ENCODE data around the gene WDR27.

Gene WDR27

GRCh38 chr6:169590376-169590939 is 111.4 kb downstream of the WDR27 start:
- DNase-seq, result no peak

- no peak for DNase-seq
Measured at GRCh38 chr6:169589699-169590257, 112.1 kb downstream of the WDR27 start.

DNA sequence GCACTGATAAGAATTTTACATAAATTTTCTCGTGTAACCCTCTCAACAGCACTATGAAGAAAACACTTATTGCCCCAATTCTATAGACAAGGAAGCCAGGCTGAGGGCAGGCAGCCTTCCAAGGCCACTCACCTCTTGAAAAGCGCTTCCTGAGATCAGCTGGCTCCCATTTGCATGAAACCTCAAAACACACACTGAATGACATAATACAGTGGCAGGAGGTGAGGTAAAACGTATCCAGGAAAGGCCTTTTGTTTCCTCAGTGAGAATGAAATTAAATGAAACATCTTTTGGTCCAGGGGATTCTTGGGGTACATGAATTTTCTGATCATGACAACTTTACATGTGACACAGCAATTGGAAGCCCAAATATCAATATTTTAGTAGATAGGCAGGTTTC is 112.5 kb downstream of the WDR27 start:
- peak; percentile 28 for DNase-seq

- DNase-seq, result no peak
Measured at GRCh38 chr6:169587975-169588374, 113.9 kb downstream of the WDR27 start.

DNA sequence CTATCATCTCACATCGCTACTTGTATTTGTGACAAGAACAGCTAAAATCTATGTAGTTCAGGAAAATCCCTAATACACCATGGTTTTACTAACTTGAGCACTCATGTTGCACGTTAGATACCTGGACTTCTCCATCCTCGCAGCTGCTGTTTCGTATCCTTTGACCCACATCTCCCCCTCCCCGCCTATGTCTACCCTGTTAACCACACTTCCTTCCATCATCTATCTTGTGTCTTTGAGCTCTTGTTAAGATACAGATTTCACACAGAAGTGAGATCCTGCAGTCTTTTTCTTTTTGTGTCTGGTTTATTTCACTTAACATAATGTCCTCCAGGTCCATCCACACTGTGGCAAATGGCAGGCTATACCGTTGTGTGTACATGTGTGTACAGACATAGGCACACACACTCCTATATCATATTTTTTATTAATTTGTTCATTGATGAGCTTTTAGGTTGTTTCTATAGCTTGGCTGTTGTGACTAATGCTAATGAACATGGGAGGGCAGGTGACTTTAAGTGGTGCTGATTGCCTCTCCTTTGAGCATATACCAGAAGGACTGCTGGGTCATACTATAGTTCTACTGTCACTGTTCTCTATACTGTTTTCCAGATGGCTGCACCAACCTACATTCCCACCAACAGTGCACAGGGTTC is 117.8 kb downstream of the WDR27 start:
- no peak for DNase-seq

- no peak for DNase-seq
Measured at GRCh38 chr6:169579407-169580111, 122.3 kb downstream of the WDR27 start.

- no peak for DNase-seq
Measured at GRCh38 chr6:169577974-169578373, 123.9 kb downstream of the WDR27 start.

GRCh38 chr6:169577236-169577635 is 124.6 kb downstream of the WDR27 start:
- no peak for DNase-seq

DNA sequence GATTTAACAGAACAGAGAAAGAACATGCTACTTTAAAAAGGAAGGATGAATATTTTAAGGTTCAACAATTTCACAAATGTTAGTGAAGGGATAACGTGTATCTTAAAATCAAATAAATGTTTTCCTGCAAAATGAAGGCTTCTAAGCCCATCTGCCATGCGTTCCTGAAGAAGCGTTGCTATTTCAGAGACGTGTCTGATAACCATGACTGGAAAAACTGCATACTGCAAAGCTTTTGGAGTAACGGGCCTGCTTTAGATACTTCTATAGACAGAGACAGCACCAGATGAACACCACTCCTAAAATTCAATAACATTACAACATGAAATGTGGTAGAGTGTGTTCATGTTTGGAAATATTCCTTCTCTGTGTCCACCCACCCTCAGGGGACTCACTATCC is 126.0 kb downstream of the WDR27 start:
- DNase-seq, result no peak

DNA sequence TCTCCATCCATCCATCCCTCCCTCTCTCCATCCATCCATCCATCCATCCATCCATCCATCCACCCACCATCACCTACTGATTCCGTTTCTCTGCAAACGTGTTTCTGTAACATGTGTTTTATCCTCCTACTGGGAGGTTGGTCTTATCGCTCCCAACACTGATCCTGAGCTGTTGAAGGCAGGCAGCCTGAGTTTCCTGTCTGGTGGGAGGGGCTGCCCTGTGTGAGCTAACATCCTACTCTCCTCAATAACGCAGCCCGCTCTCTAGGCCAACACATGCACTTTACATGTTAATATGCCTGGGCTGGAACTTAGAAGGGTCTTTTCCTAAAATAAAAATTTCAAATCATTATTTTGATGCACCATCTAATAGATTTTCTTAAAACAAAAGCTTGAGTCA is 126.5 kb downstream of the WDR27 start:
- no peak for DNase-seq

DNA sequence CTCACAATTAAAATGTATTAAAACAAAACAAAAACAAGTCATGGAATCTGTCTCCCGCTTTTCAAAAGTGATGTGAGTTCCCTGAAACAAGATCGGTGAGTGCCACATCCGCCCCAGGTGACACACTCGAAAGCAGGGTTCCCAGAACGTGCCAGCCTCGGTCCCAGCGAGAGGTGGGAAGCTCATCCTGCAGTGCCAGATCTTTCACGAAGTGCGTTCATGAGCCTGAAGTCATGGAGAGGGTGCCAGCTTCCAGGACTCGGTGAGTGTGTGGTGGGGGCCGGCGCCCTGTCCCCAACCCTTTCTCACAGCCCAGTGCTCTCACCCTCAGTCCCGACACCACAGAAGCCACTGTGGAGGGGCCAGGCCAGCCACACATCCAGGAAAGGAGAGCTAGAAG is 127.4 kb downstream of the WDR27 start:
- no peak for DNase-seq

GRCh38 chr6:169573883-169574282 is 127.9 kb downstream of the WDR27 start:
- no peak for DNase-seq

GRCh38 chr6:169571123-169571962 is 130.5 kb downstream of the WDR27 start:
- DNase-seq, result no peak

DNA sequence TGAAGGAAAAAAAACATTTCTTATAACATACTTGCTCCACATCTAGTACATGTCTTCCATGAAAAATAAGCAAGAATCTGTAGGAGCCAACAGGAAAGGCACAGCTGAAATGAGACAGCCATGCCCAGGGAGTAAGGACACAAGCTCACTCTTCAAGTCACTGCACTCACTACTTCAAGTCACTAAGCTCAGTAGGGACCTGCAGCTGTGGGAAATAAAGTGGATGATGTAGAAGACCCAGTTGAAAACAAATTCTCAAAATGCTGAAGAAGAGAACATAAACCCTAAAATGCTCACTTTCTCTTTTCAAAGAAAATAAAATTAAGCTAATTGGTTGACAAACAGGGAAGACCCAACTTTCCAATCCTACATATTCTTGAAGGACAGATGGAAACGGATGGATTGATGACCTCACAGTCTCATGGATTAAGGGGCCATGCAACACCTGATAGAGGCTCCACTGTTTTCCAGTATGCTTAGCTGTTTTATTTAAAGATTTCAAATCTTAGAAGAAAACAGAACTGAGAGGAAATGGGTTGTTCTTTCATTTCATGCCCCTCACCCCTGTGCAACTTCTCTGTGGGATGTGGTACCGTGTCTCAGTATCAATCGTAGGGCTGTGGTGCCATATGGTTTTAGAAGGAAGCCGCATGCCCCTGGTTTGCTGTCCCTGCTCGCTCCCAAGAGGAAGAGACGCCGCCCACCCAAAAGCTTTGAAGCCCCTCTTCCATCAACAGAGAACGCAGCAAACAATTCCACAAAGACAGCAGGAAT is 133.3 kb downstream of the WDR27 start:
- DNase-seq, result no peak

- no peak for DNase-seq
Measured at GRCh38 chr6:169567819-169568218, 134.0 kb downstream of the WDR27 start.

- DNase-seq, result no peak
Measured at GRCh38 chr6:169566961-169567750, 134.7 kb downstream of the WDR27 start.

GRCh38 chr6:169566319-169566718 is 135.5 kb downstream of the WDR27 start:
- no peak for DNase-seq

GRCh38 chr6:169564453-169565240 is 137.2 kb downstream of the WDR27 start:
- no peak for DNase-seq

DNA sequence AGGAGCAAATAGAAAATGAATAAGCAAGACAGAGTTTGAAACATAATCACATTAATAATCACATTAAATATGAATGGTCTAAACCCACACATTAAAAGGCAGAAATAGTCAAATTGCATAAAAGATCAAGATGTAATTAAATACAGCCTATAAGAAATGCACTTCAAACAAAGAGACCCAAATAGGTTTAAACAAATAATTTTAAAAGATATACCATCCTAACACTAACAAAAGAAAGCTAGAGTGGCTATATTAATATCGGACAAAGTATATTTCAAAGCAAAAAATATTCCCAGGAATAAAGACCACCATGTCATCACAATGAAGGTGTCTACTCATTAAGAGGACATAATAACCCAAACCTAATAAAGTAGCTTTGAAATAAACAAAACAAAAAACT is 140.2 kb downstream of the WDR27 start:
- no peak for DNase-seq

- DNase-seq, result no peak
Measured at GRCh38 chr6:169559592-169559991, 142.2 kb downstream of the WDR27 start.
